Adrenal gland (tissue), 12 donors: ENCODE measurements around the gene ACTL6A. TPM values are rescaled to one million over a fixed set of nuclear protein-coding genes. Genes with fewer than 3 reads are reported as not detected.

Experiments used
- DNase-seq, 7 donors: peaks; one replicate each; pipeline ENCODE4 v3.0.0-alpha.2; 2019 to 2020
- H3K27ac ChIP-seq, 5 donors: fragments of 200-600 bp; sonication (generic) in 4 of 5; 1 replicate in 3 of 5; 2 replicates in 2 of 5; pipeline versions ENCODE4 v1.5.1 to v1.8.0; 2016 to 2020; ENCODE audit warnings: mild to moderate bottlenecking in 1 of 5
- H3K27me3 ChIP-seq: fragments of 200-600 bp; 2 replicates; pipeline ENCODE4 v1.8.0; 2021
- H3K36me3 ChIP-seq, 2 donors: fragments of 200-600 bp; replicated peaks in 1 of 2; 1 replicate in 1 of 2; 2 replicates in 1 of 2; pipeline versions ENCODE4 v1.5.1 to v1.8.0; 2018 to 2022
- H3K4me1 ChIP-seq, 2 donors: fragments of 200-600 bp; replicated peaks in 1 of 2; 1 replicate in 1 of 2; 2 replicates in 1 of 2; pipeline versions ENCODE4 v1.5.1 to v1.8.0; 2018 to 2021
- H3K4me3 ChIP-seq, 4 donors: fragments of 200-600 bp; sonication (generic) in 3 of 4; one replicate each; pipeline ENCODE4 v1.5.1; 2016 to 2018
- H3K9me3 ChIP-seq, 3 donors: fragments of 200-600 bp; sonication (generic) in 1 of 3; replicated peaks in 1 of 3; 1 replicate in 2 of 3; 2 replicates in 1 of 3; pipeline versions ENCODE4 v1.5.1 to v1.8.0; 2016 to 2021
- CTCF ChIP-seq, 6 experiments: fragments of 450-650 bp in 4 of 6; fragments of 200-600 bp in 2 of 6; sonication (generic) in 1 of 6; IDR thresholded peaks; 1 replicate in 5 of 6; 2 replicates in 1 of 6; pipeline versions ENCODE4 v1.5.1 to v1.8.0; 2016 to 2021; ENCODE audit warnings: antibody characterized with exemption in 6 of 6, mild to moderate bottlenecking in 2 of 6, moderate library complexity in 1 of 6
- POLR2A ChIP-seq, 2 donors: fragments of 450-650 bp; IDR thresholded peaks; one replicate each; pipeline ENCODE4 v1.6.1; 2017; ENCODE audit warnings: antibody characterized with exemption in 2 of 2, mild to moderate bottlenecking in 2 of 2, moderate library complexity in 1 of 2
- WGBS, 4 donors: extraction: QIAGEN DNeasy Blood & Tissue Kit in 2 of 4; methylation state at CpG; one replicate each; pipeline versions ENCODE4 v1.1.5 to v1.1.7; 2013 to 2017; 5-methylcytosine and 5-hydroxymethylcytosine counted together
- intact Hi-C, 2 donors: fragments of 100-400 bp; cut with DNase I; formaldehyde crosslinking; loops; one replicate each; pipeline versions ENCODE4 v1.14.1 to v1.15.0; 2022 to 2023
- polyA plus RNA-seq, 3 donors: library from polyadenylated mRNA; stranded (reverse); fragments of 200-250 nt in 2 of 3; fragments of 350-450 nt in 1 of 3; fragmentation: Illumina TruSeq in 1 of 3; extraction: RNeasy Lipid Tissue Mini Kit (QIAGEN cat#74804) in 1 of 3; gene quantifications; one replicate each; pipeline ENCODE4 v1.2.3, GENCODE V29; 2013 to 2014
- total RNA-seq, 9 donors: library from RNA; depleted of rRNA in 4 of 9; stranded (reverse); fragments of >200 nt in 4 of 9; fragments of 120-200 nt in 1 of 9; fragmentation: NEBNext Ultra II Directional in 1 of 9; extraction: Animal tissue kit (Norgen Biotek cat#: 25700) in 1 of 9; gene quantifications; one replicate each; pipeline versions ENCODE4 v1.1.0 to v1.2.4, GENCODE V29; 2013 to 2023
- donor health status: healthy with polysubstance abuse.
- donor health status: Bipolar disorder and iron deficiency.
- donor health status: DM: yes; HTN: yes; CAD: no.
- donor health status: DM: no; HTN: no; CAD: no.
- donor health status: DM: no; HTN: no; CAD: no.
- donor health status: DM: yes; HTN: yes; CAD: no.

The ACTL6A gene
- total and polyA plus RNA-seq, 12 donors = 28.9 to 62.9 (median 44.0) TPM

GRCh38 chr3:179580992-179581391 lies 18.3 kb downstream of the ACTL6A start:
- H3K27ac ChIP-seq = no peak overlapping the region
- no peak overlapping the region for H3K4me3 ChIP-seq
- H3K4me1 ChIP-seq = peaks cover 0 to 3% of the 10 kb centered on the region in 2 donors
- no peak for DNase-seq
- no peak for TF ChIP-seq POLR2A (IDR thresholded peaks at IDR 0.05)
- no peak for TF ChIP-seq CTCF (IDR thresholded peaks at IDR 0.05)
- 88 to 97% (median 92%) methylated on average over 1 of the region's 1 CpG for WGBS, 4 donors
- H3K27me3 ChIP-seq = no peaks in the 10 kb centered on the region
- intact Hi-C loops = no loop called here
- H3K36me3 ChIP-seq = peaks cover 0 to 32% of the 10 kb centered on the region in 2 donors
- H3K9me3 ChIP-seq = no peaks in the 10 kb centered on the region

DNA sequence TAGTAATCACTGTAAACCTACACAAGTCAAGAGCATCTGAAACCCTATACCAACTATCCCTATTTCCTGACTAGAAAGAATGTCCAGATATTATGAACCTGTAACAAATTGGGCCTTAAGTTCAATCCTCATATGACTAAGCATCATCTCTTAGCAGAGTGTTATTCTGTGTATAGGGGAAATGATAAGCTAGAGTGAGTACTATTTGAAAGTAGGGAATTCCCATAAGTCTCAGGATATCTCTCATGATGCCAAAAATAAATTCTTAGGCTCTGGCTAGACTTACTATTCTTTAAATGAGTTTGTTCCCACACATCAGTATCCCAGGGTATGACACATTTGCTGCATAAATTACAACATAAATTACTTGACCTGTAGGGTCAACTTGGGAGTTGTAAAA lies 26.4 kb downstream of the ACTL6A start:
- TF ChIP-seq CTCF (IDR thresholded peaks at IDR 0.05) = no peak
- TF ChIP-seq POLR2A (IDR thresholded peaks at IDR 0.05) = no peak
- H3K9me3 ChIP-seq = peaks cover 0 to 4% (median 0%) of the 10 kb centered on the region in 3 donors

DNA sequence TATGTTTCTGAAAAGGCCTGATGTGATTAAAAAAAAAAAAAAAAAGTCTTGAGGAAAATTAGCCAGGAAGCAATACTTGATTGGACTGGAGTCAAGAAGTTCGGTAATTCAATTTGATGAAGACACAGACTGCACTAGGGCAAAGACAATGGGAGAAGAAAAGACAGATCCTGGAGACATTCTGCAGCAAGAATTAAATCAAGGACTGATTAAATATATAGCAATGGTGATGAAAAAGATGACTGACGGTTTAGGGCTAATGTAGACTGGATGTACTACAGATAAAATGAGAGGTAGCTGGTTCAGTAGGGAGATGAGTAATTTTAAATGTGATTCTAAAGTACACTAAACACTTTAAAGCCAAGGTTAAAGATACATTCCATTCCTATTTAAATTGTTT lies 27.9 kb downstream of the ACTL6A start:
- H3K36me3 ChIP-seq = peaks cover 0 to 93% of the 10 kb centered on the region in 2 donors
- 71 to 78% (median 76%) methylated on average over 2 of the region's 2 CpGs for WGBS, 4 donors
- no peaks in the 10 kb centered on the region for H3K27me3 ChIP-seq
- no peak for DNase-seq
- peak overlapping the region in 2 of 5 donors; percentile 7 to 17 for H3K27ac ChIP-seq
- no peak overlapping the region for H3K4me3 ChIP-seq
- peaks cover 0 to 4% (median 0%) of the 10 kb centered on the region in 3 donors for H3K9me3 ChIP-seq
- intact Hi-C loops = no loop called here
- TF ChIP-seq POLR2A (IDR thresholded peaks at IDR 0.05) (no peak), CTCF (IDR thresholded peaks at IDR 0.05) (no peak)
- H3K4me1 ChIP-seq = no peaks in the 10 kb centered on the region

More for the DNA sequence above, 26.4 kb downstream of the ACTL6A start:
- no peak for DNase-seq
- intact Hi-C loops = no loop called here
- Histone ChIP-seq H3K36me3 (peaks cover 0 to 82% of the 10 kb centered on the region in 2 donors), H3K4me1 (peaks cover 0 to 3% of the 10 kb centered on the region in 2 donors), H3K27ac (no peak overlapping the region), H3K4me3 (no peak overlapping the region), H3K27me3 (no peaks in the 10 kb centered on the region)

- no peak overlapping the region for H3K27ac ChIP-seq
- H3K4me1 ChIP-seq = no peaks in the 10 kb centered on the region
- H3K27me3 ChIP-seq = no peaks in the 10 kb centered on the region
- H3K4me3 ChIP-seq = no peak overlapping the region
- peaks cover 0 to 4% (median 0%) of the 10 kb centered on the region in 3 donors for H3K9me3 ChIP-seq
- WGBS, 4 donors = 85 to 93% (median 90%) methylated on average over 1 of the region's 1 CpG
- intact Hi-C loops = no loop called here
- TF ChIP-seq POLR2A (IDR thresholded peaks at IDR 0.05) (no peak), CTCF (IDR thresholded peaks at IDR 0.05) (no peak)
- H3K36me3 ChIP-seq = peaks cover 0 to 96% of the 10 kb centered on the region in 2 donors
- DNase-seq = no peak
Measured at GRCh38 chr3:179591313-179591712, 28.6 kb downstream of the ACTL6A start.
